ENCODE measurements around the gene LYRM4.

The LYRM4 gene

GRCh38 chr6:5178806-5179205, 81.9 kb downstream of the LYRM4 start:
- DNase-seq (ENCODE audit: low read depth in 3 of 3, low spot score in 1 of 3), result no peak

DNA sequence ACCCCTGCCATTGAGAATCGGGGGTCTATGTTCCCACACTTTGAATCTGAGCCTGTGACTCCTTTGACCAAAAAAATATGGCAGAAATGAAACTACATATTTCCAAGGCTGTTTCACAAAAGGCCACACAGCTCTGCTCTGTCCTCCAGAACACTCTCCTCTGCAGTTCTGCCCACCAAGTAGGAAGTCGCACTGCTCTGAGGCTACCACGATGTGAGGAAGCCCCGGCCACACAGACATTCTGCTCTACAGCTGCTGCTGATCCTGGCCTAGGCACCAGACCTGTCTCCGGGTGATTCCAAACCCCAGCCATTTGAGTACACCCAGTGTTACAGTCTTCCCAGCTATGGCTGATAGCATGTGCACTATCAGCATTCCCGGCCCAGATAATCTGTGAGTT, 85.1 kb downstream of the LYRM4 start:
- no peak for DNase-seq (ENCODE audit: low read depth in 3 of 3, low spot score in 1 of 3)

DNA sequence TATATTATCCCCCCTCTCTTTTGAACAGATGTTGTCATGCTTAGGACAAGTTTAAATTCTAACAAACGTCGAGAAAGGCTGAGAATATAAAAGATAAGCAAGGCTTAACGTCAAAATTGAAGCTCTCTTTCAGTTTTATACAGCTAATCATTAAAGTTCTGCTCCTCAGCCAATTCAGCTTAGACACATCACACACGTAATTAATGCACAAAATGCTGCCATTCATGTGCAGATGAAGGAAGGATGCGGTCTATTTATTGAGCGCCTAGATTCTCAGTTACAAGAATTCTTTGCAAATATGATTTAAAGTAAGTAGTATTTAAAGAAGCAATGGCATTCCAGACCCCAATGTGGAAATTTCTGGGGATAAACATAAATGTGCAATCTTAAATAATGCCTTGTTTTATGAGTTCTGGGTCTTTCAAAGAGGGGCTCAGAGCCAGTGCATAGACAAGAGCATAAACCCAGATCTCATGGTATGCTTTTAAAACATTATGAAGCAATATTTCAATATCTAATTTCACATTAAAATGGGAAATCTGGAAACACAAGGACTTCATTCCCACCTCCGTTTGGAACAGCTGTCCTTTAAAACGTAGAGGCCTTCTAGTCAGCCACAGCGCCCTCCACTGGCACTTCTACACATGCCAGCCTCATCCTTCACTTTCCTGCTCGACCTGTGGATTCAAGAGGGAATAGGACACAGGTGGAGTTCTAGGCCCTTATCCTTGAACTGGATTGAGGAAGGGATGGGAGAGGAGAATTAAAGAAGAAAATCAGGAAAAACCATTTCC, 85.8 kb downstream of the LYRM4 start:
- DNase-seq (ENCODE audit: low read depth in 3 of 3, low spot score in 1 of 3), result no peak

DNA sequence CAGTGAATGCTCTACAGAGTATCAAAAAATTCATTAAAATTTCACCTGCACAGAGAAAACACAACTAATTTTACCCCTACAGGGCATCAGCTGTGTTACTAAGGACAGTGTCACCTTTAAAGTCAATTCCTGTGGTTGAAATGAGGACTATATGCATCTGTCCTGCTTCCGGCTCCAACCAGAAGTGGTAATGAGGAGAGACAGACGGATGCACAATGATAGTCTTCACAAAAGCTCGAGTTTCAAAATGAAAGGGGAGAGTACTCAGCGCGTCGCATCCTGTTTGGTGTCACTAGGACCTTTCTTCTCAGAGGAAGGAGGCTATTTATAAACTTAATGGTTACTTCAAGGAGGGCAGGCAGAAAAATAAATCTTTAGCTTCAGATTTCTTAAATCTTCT, 86.5 kb downstream of the LYRM4 start:
- peak in 2 of 3 donors; percentile 0 to 9 for DNase-seq (ENCODE audit: low read depth in 3 of 3, low spot score in 1 of 3)

DNA sequence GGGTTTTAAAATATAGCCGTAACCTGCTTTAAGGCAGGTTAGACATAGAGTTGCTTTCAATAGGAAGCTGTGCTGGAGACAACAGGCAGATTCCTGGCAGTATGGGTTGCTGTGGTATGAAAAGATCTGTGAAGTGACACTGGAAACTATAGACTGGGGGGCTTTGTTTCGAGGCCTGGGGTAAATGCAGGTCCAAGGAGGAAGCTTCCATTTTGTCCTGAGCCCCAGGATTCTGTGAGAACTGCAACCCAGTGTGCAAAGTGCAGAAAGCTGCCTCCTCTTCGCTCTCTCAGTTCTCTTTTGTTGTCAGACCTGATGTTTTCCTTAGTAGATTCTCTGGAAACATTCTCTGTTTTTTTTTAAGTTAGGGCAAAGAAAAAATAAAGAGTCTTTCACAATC, 86.9 kb downstream of the LYRM4 start:
- DNase-seq (ENCODE audit: low read depth in 3 of 3, low spot score in 1 of 3), result no peak

DNA sequence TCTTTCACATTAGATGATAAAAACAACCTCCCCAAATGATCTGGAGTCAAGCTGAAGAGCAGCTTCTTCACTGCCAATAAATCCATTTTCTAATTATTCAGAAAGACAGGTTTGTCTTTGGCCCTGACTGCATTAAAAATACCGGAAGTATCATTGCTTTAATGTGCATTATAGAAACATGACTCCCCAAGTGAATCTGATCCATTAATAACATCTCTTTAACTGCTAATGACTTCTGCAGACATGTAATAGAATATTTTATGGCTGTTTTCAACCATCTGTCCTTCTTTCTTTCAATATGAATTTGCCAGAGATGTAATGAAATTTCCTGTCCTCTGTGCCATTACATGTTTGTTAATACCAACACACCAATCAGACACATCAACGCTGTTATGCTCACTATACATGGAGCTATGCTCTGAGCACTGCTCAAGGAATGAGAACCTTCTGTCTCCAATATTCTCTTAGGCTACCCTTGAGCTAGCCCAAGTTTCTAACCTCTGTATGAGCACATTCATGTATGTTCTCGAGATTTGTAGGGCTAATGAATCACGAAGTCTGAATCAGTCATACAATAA, 87.8 kb downstream of the LYRM4 start:
- DNase-seq (ENCODE audit: low read depth in 3 of 3, low spot score in 1 of 3), result no peak

DNA sequence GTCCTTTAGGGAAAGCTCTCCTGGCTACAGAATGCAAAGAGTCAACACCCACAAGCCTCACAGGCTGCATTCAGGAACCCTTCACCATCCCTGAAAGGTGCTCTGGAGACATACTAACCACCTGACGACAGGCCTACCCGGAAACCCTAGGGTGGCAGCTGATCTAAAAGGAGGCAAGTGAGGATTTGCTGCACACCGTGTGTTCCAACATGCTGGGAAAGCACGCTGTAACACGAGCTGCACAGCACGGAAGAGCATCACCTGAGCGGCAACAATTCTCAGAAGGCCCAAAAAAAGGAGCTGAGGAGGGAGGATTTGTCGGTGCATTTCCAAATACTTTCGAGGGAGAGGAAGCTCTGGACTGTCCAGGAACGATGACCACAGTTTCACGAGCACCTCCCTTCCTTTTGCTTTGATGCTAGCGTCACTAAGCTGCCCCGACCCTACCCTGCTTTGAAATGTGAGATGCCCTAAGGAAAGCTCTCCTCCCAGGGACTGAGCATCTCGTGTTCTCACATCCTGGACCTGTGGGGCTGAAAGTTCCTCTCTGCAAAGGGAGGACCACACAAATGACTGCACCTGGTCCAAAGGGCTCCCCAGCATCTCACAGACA, 88.6 kb downstream of the LYRM4 start:
- DNase-seq (ENCODE audit: low read depth in 3 of 3, low spot score in 1 of 3), result no peak

- DNase-seq (ENCODE audit: low read depth in 3 of 3, low spot score in 1 of 3), result no peak
Observed at GRCh38 chr6:5167501-5167900, 93.2 kb downstream of the LYRM4 start.

GRCh38 chr6:5164092-5164491, 96.7 kb downstream of the LYRM4 start:
- DNase-seq (ENCODE audit: low read depth in 3 of 3, low spot score in 1 of 3), result no peak

DNA sequence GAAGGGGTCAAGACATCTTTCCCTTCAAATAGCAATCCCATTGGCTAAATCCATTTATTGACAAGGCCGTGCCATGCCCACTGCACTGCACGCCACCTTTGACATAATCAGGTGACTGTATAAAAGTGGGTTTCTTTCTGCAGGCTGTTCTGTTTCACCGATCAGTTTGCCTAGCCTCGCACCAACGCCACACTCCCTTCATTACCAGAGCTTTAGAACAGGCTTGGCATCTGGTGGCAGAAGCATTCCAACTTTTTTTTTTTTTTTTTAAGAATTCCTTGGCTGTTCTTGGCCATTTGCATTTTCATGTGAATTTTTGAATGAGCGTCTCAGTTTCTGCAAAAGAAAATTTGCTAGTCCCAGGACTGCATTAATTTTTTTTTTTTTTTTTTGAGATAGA, 97.5 kb downstream of the LYRM4 start:
- DNase-seq (ENCODE audit: low read depth in 3 of 3, low spot score in 1 of 3), result no peak

DNA sequence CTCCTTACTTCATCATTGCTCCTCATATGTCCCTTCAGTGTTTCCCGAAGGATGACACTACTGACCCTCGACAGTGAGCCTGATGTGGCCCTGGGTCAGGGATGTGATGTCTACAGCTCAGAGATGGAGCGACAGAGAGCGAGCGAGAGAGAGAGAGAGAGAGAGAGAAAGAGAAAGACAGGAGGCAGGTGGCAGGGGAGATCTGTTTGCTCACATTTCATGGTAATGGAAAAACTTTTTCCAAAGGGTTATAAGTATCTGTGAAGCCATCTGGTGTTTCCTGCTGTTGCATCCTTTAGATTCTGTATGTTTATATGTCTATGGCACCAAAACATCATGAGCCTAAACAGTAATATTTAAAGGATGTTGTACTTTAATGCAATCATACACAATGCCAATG, 98.4 kb downstream of the LYRM4 start:
- no peak for DNase-seq (ENCODE audit: low read depth in 3 of 3, low spot score in 1 of 3)

- DNase-seq (ENCODE audit: low read depth in 3 of 3, low spot score in 1 of 3), result no peak
Observed at GRCh38 chr6:5160206-5160605, 100.5 kb downstream of the LYRM4 start.

DNA sequence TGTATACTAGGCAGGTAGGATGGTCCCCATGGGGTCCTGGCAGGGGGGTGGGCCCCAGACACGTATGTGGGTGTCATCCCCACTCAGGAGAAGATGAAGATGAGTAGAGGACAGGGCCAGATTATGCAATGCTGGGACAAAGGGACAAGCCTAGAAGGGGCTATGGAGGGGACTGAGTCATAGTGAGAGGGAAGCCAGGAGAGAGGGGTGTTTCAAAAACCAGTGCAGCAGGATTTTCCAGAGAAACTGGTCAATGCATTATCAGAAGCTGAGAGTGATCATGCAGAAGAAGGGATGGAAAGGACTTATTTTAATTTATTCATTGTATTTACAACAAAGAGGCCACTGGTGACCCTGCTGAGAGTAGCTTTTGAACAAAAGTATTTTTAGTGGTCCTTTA, 101.6 kb downstream of the LYRM4 start:
- DNase-seq (ENCODE audit: low read depth in 3 of 3, low spot score in 1 of 3), result no peak

DNA sequence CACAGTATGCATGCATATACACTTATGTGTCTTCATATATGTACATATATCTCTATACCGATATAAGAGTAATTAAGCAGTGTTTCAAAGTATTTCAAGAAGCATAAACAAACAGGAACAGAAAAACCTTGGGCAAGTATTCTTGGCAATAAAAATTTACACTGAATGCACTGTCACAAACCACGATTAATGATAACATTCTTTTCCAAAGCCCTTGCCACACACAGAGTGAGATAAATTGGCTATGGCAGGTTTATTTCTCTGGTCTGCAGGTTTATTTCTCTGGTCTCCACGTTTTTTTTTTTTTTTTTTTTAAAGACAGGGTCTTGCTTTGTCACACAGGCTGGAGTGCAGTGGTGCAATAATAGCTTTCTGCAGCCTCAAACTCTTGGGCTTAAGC, 102.6 kb downstream of the LYRM4 start:
- no peak for DNase-seq (ENCODE audit: low read depth in 3 of 3, low spot score in 1 of 3)

- DNase-seq (ENCODE audit: low read depth in 3 of 3, low spot score in 1 of 3), result no peak
Observed at GRCh38 chr6:5157621-5158138, 103.1 kb downstream of the LYRM4 start.

DNA sequence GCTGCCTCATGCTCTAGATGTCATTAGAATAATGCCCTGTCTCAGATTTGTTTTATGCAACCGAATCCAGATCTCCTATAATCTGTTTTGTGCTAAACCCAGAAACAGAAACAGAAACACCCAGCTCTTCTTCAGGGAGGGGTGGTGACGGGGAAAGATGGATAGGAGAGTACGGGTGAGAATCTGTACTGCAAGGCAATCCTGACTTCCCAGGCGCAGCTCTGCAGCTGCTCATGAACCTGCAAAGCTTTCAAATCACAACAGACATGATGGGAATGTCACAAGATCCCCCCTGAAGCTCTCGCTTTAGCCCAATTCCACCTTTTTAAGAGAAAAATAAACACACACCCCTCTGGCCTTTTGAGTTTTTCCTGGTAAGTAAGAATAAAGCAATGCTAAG, 104.1 kb downstream of the LYRM4 start:
- DNase-seq (ENCODE audit: low read depth in 3 of 3, low spot score in 1 of 3), result no peak

DNA sequence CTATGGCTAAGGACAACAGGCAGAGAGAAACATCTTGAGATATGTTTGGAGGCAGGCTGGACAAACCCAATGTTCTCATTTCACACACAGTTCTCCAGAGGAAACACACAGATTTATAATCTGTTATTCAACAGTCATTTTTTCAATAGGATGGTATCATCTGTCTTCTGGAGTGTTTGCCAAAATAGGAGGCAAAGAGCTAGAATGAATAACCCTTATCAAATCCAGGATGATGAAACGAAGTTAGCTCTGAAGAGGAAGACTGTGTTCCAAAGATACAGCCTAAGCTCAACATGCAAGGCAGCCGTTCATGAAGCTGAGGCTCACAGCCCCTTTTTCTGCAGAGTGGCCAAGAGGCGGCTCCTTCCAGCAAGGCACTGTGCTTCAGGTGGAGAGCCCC, 104.8 kb downstream of the LYRM4 start:
- no peak for DNase-seq (ENCODE audit: low read depth in 3 of 3, low spot score in 1 of 3)

GRCh38 chr6:5153186-5153585, 107.6 kb downstream of the LYRM4 start:
- no peak for DNase-seq (ENCODE audit: low read depth in 3 of 3, low spot score in 1 of 3)

- DNase-seq (ENCODE audit: low read depth in 3 of 3, low spot score in 1 of 3), result no peak
Observed at GRCh38 chr6:5152460-5152859, 108.3 kb downstream of the LYRM4 start.

GRCh38 chr6:5151955-5152401, 108.8 kb downstream of the LYRM4 start:
- DNase-seq (ENCODE audit: low read depth in 3 of 3, low spot score in 1 of 3), result no peak

DNA sequence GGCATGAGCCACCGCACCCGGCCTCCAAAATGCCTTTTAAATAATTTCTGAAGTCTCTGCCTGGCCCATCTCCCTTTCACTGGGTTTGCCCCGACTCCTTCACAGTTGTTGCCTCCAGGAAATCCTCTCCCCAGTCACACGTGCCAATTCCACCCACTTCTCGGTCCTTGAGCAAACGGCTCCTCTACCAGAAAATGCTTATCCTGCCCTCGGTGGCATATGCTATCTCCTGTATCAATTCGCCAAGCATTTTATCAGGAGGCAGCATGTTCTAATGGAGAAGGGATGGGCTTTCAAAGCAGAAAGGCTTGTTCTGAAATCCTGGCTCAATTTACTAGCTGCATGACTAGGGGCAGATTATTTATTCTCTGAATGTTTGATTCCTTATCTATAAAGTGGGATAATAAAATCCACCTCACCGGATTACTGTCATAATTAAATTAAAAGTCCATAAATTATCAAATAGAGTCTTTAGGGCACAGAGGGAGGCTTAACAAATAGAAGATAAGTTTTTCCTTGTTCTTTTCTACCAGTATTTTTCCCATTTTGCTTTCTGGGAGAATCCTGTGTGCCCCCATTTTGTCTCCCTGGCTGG, 109.3 kb downstream of the LYRM4 start:
- DNase-seq (ENCODE audit: low read depth in 3 of 3, low spot score in 1 of 3), result no peak

DNA sequence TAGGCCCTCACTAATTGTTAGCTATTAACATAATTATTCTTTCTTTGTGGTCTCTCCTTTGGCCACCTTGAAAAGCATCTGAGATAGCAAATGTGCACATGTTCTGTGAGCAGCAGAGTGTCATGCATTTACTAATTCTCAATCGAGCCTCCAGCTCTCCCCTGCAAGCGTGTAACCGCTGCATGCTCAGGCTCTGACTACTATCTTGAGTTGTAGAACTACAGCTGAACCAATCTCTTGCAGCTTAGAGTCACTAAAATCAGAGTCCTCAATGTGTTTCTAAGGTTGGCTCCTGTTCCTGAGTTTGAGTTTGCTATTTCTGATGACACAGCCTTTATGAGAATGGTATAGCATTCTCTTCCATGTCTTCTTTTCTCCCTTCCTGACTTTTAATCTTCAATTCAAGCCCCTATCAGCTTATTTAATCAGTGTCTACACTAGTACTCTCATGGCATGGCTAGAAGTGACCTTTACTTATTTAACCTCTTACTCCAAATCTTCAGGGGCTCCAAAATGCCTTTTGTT, 110.1 kb downstream of the LYRM4 start:
- DNase-seq (ENCODE audit: low read depth in 3 of 3, low spot score in 1 of 3), result no peak
